GM12878 (cell line): ENCODE data around the gene PRKN. TPM values are rescaled to one million over a fixed set of nuclear protein-coding genes. Genes with fewer than 3 reads are reported as not detected.

Experiments
- ATAC-seq: fragments of 200-7000 bp; cut with Tn5 transposase; 3 replicates; pipeline ENCODE4 v1.9.1; 2020; ENCODE audit warnings: mild to moderate bottlenecking, moderate library complexity
- BruUV-seq: library from RNA; stranded (reverse); fragments of 400-500 nt; replicated peaks from 2 replicates; lab custom pipeline; 2021; lab: Mats Ljungman, UMichigan
- CTCF ChIA-PET: fragments of 300-600 bp; sonication (Branson Sonifier 250); formaldehyde crosslinking; extraction: SDS; loops from one replicate; lab custom pipeline; 2021; ENCODE audit warnings: inconsistent platforms; lab: Yijun Ruan, JAX
- POLR2A ChIA-PET: fragments of 350-600 bp; formaldehyde crosslinking; extraction: SDS; loops from one replicate; lab custom pipeline; 2021; ENCODE audit warnings: inconsistent platforms; lab: Charles Lee
- RAD21 ChIA-PET: fragments of 300-600 bp; sonication (Branson Sonifier 250); formaldehyde crosslinking; loops from one replicate; lab custom pipeline; 2023; ENCODE audit warnings: antibody characterized with exemption; ENCODE audit not compliant: unreplicated experiment; lab: Charles Lee
- SMC1A ChIA-PET: fragments of 300-600 bp; sonication (Branson Sonifier 250); formaldehyde crosslinking; loops from one replicate; lab custom pipeline; 2023; ENCODE audit not compliant: unreplicated experiment, uncharacterized antibody; lab: Charles Lee
- DNase-seq: peaks from one replicate; pipeline ENCODE4 v3.0.0-alpha.2; 2011; ENCODE audit warnings: low read depth, low spot score
- FAIRE-seq: peaks from 3 replicates; lab custom pipeline; 2011; peaks lifted over from hg19 to GRCh38; lab: Jason Lieb, UNC
- H2AFZ ChIP-seq: 2 replicates; pipeline ENCODE4 v1.6.0; 2011; ENCODE audit warnings: low read depth, low read length, control low read depth; ENCODE audit not compliant: control insufficient read depth
- H3K27ac ChIP-seq: 2 replicates; pipeline ENCODE4 v1.5.1; 2011; ENCODE audit warnings: control low read depth; ENCODE audit not compliant: control insufficient read depth, insufficient read depth
- H3K27me3 ChIP-seq, 2 experiments: replicated peaks in 1 of 2; 2 replicates each; pipeline versions ENCODE4 v1.6.0 to v1.6.1; 2011; ENCODE audit warnings: low read length in 1 of 2; ENCODE audit not compliant: control insufficient read depth in 2 of 2, insufficient read depth in 2 of 2
- H3K36me3 ChIP-seq, 2 experiments: 2 replicates each; pipeline ENCODE4 v1.5.1; 2011; ENCODE audit warnings: low read length in 1 of 2; ENCODE audit not compliant: control insufficient read depth in 2 of 2, insufficient read depth in 2 of 2
- H3K4me1 ChIP-seq: 2 replicates; pipeline ENCODE4 v1.6.1; 2011; ENCODE audit warnings: mild to moderate bottlenecking, low read length, moderate library complexity, mixed read lengths; ENCODE audit not compliant: control insufficient read depth, insufficient read depth
- H3K4me2 ChIP-seq: 2 replicates; pipeline ENCODE4 v1.6.0; 2011; ENCODE audit warnings: control low read depth; ENCODE audit not compliant: control insufficient read depth, insufficient read depth
- H3K4me3 ChIP-seq: fragments of 200-600 bp; sonication (generic); 2 replicates; pipeline ENCODE4 v1.5.1; 2016
- H3K79me2 ChIP-seq: 2 replicates; pipeline ENCODE4 v1.6.0; 2011; ENCODE audit warnings: low read length; ENCODE audit not compliant: control insufficient read depth, insufficient read depth
- H3K9ac ChIP-seq: 2 replicates; pipeline ENCODE4 v1.8.0; 2011; ENCODE audit warnings: low read length, control low read depth, mixed read lengths; ENCODE audit not compliant: control insufficient read depth, insufficient read depth
- H3K9me3 ChIP-seq: replicated peaks from 3 replicates; pipeline ENCODE4 v1.5.1; 2011; ENCODE audit warnings: mild to moderate bottlenecking, low read length; ENCODE audit not compliant: control insufficient read depth, insufficient read depth
- H4K20me1 ChIP-seq: 2 replicates; pipeline ENCODE4 v1.6.0; 2011; ENCODE audit not compliant: control insufficient read depth, insufficient read depth
- CBFB ChIP-seq: IDR thresholded peaks from 2 replicates; pipeline ENCODE4 v1.6.1; 2016; ENCODE audit warnings: antibody characterized with exemption, low read depth
- CBX5 ChIP-seq: sonication (generic); IDR thresholded peaks from 2 replicates; pipeline ENCODE4 v1.6.1; 2016; ENCODE audit warnings: low read depth, moderate library complexity, mild to moderate bottlenecking, inconsistent platforms
- MYB ChIP-seq: fragments of 150-350 bp; IDR thresholded peaks from 2 replicates; pipeline ENCODE4 v1.6.1; 2014; ENCODE audit warnings: mild to moderate bottlenecking, low read depth, low read length, borderline replicate concordance
- POU2F2 ChIP-seq: IDR thresholded peaks from 3 replicates; pipeline ENCODE4 v1.6.1; 2011; ENCODE audit warnings: low read depth, mild to moderate bottlenecking, low read length, borderline replicate concordance
- RAD21 ChIP-seq: IDR thresholded peaks from 2 replicates; pipeline ENCODE4 v1.6.1; 2011; ENCODE audit warnings: mild to moderate bottlenecking, low read depth, low read length, moderate library complexity; ENCODE audit not compliant: insufficient read depth
- RAD51 ChIP-seq: fragments of 450-650 bp; IDR thresholded peaks from 2 replicates; pipeline ENCODE4 v1.6.1; 2016; ENCODE audit warnings: moderate library complexity, mild to moderate bottlenecking, inconsistent platforms
- RELA ChIP-seq: fragments of 450-650 bp; IDR thresholded peaks from 2 replicates; pipeline ENCODE4 v1.8.0; 2014; ENCODE audit warnings: borderline replicate concordance; ENCODE audit not compliant: partially characterized antibody
- REST ChIP-seq: IDR thresholded peaks from 2 replicates; pipeline ENCODE4 v1.6.1; 2012; ENCODE audit warnings: mild to moderate bottlenecking, low read depth, low read length
- ZNF217 ChIP-seq: fragments of 450-650 bp; IDR thresholded peaks from 2 replicates; pipeline ENCODE4 v1.6.1; 2017; ENCODE audit warnings: antibody characterized with exemption, mild to moderate bottlenecking
- WGBS: methylation state at CpG from one replicate; pipeline ENCODE4 v1.1.6; 2016; ENCODE audit warnings: low lambda C conversion rate; ENCODE audit not compliant: insufficient replicate concordance, insufficient coverage; ENCODE audit errors: missing lambda C conversion rate; 5-methylcytosine and 5-hydroxymethylcytosine counted together
- in situ Hi-C: fragments of 300-500 bp; cut with MboI; formaldehyde crosslinking; loops from 9 replicates; pipeline ENCODE4 v1.14.3; 2018; ENCODE audit warnings: mixed read lengths
- intact Hi-C: fragments of 100-400 bp; cut with micrococcal nuclease; formaldehyde crosslinking; loops from one replicate; pipeline ENCODE4 v1.14.2; 2022; ENCODE audit not compliant: unreplicated experiment
- polyA plus RNA-seq, 11 experiments: library from polyadenylated mRNA; depleted of rRNA in 4 of 11; unstranded in 6 of 11; stranded (reverse) in 5 of 11; fragments of >200 nt; fragmentation: Nextera tagmentation in 4 of 11; fragmentation: Illumina TruSeq in 1 of 11; extraction: Ambion mirVana in 4 of 11; extraction: Trizol in 1 of 11; gene quantifications; 1 replicate in 1 of 11; 2 replicates in 10 of 11; pipeline versions ENCODE4 v1.2.1 to v1.2.3, GENCODE V29; 2011 to 2016; ENCODE audit warnings: inconsistent platforms in 2 of 11, missing spikeins in 2 of 11, low read depth in 1 of 11
- total RNA-seq, 4 experiments: library from RNA; depleted of rRNA in 3 of 4; stranded (reverse); fragments of >200 nt in 3 of 4; fragmentation: Illumina TruSeq in 1 of 4; extraction: Trizol in 1 of 4; gene quantifications; 2 replicates each; pipeline versions ENCODE4 v1.2.1 to v1.2.3, GENCODE V29; 2013 to 2021
- TF ChIP-seq, protein P1 (sequence below): IDR thresholded peaks from 2 replicates; pipeline ENCODE4 v1.6.1; 2012; ENCODE audit warnings: low read depth, low read length, improper control_type of control experiment
- TF ChIP-seq, protein P2 (sequence below), 3 experiments: IDR thresholded peaks in 2 of 3; conservative IDR thresholded peaks in 1 of 3; 2 replicates each; pipeline ENCODE4 v1.5.1; 2011; ENCODE audit warnings: low read depth in 3 of 3, low read length in 3 of 3, mild to moderate bottlenecking in 3 of 3, control low read depth in 2 of 3, moderate library complexity in 2 of 3, inconsistent platforms in 1 of 3, mixed read lengths in 1 of 3; ENCODE audit not compliant: control insufficient read depth in 2 of 3, insufficient read depth in 1 of 3; ENCODE audit errors: extremely low read depth in 1 of 3
- TF ChIP-seq, protein P3 (sequence below): fragments of 450-650 bp; IDR thresholded peaks from 2 replicates; pipeline ENCODE4 v1.6.1; 2018; ENCODE audit warnings: borderline replicate concordance, mild to moderate bottlenecking; ENCODE audit not compliant: partially characterized antibody

The PRKN gene
- total and polyA plus RNA-seq, 10 of the 15 experiments (the other 5 are each of a cell fraction or from before 2014, with no cell fraction given) = 0.06 to 0.09 TPM; not detected in 8

DNA sequence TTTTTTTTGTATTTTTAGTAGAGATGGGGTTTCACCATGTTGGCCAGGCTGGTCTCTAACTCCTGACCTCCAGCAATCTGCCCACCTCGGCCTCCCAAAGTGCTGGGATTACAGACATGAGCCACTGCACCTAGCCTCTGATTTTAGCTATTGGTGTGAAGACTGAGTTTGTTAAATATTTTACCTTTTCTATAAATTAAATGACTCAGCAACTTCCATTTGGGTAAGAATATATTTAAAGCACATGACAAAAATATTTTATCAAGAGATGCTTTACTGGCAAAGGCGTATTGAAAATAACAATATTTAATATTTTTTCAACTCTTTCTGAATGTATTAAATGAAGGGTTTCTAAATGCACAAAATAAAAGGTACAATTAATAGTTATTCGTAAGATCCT, 1295.0 kb downstream of the PRKN start (continued):
- TF ChIP-seq REST = no peak
- no peak for TF ChIP-seq MYB
- TF ChIP-seq, protein P1, sequence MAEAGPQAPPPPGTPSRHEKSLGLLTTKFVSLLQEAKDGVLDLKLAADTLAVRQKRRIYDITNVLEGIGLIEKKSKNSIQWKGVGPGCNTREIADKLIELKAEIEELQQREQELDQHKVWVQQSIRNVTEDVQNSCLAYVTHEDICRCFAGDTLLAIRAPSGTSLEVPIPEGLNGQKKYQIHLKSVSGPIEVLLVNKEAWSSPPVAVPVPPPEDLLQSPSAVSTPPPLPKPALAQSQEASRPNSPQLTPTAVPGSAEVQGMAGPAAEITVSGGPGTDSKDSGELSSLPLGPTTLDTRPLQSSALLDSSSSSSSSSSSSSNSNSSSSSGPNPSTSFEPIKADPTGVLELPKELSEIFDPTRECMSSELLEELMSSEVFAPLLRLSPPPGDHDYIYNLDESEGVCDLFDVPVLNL = no peak
- no peak for TF ChIP-seq RELA
- TF ChIP-seq ZNF217 = no peak

- CTCF ChIA-PET = interaction anchor here (4.0 kb wide), 1 partner anchor 11 kb away, joined by 15 read pairs; no protein-coding TSS in a partner anchor
Measured at GRCh38 chr6:161429921-161430490, 1297.6 kb downstream of the PRKN start.

More at GRCh38 chr6:161429921-161430490, 1297.6 kb downstream of the PRKN start:
- SMC1A ChIA-PET = no interaction called here
- in situ Hi-C loops = loop anchor here (10.0 kb wide), 1 partner anchor 265 kb away; no protein-coding TSS in a partner anchor
- DNase-seq = no peak
- H3K27me3 ChIP-seq = no peaks in the 10 kb centered on the region
- H3K4me2 ChIP-seq = no peak overlapping the region
- no peaks in the 10 kb centered on the region for H4K20me1 ChIP-seq
- TF ChIP-seq, protein P2, sequence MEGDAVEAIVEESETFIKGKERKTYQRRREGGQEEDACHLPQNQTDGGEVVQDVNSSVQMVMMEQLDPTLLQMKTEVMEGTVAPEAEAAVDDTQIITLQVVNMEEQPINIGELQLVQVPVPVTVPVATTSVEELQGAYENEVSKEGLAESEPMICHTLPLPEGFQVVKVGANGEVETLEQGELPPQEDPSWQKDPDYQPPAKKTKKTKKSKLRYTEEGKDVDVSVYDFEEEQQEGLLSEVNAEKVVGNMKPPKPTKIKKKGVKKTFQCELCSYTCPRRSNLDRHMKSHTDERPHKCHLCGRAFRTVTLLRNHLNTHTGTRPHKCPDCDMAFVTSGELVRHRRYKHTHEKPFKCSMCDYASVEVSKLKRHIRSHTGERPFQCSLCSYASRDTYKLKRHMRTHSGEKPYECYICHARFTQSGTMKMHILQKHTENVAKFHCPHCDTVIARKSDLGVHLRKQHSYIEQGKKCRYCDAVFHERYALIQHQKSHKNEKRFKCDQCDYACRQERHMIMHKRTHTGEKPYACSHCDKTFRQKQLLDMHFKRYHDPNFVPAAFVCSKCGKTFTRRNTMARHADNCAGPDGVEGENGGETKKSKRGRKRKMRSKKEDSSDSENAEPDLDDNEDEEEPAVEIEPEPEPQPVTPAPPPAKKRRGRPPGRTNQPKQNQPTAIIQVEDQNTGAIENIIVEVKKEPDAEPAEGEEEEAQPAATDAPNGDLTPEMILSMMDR (IDR thresholded peaks at IDR 0.05 in 2 of 3, conservative IDR thresholded peaks at IDR 0.05 in 1 of 3; ENCODE audit: control insufficient read depth in 2 of 3, extremely low read depth in 1 of 3, insufficient read depth in 1 of 3, low read depth in 3 of 3, low read length in 3 of 3) = peak in 2 of 3 experiments; percentile 7 to 10; a peak in 1 of 6 replicates
- TF ChIP-seq, protein P3, sequence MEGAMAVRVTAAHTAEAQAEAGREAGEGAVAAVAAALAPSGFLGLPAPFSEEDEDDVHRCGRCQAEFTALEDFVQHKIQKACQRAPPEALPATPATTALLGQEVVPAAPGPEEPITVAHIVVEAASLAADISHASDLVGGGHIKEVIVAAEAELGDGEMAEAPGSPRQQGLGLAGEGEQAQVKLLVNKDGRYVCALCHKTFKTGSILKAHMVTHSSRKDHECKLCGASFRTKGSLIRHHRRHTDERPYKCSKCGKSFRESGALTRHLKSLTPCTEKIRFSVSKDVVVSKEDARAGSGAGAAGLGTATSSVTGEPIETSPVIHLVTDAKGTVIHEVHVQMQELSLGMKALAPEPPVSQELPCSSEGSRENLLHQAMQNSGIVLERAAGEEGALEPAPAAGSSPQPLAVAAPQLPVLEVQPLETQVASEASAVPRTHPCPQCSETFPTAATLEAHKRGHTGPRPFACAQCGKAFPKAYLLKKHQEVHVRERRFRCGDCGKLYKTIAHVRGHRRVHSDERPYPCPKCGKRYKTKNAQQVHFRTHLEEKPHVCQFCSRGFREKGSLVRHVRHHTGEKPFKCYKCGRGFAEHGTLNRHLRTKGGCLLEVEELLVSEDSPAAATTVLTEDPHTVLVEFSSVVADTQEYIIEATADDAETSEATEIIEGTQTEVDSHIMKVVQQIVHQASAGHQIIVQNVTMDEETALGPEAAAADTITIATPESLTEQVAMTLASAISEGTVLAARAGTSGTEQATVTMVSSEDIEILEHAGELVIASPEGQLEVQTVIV = no peak
- TF ChIP-seq RAD21 = peak; percentile 29; the same call in 1 of the 2 replicates
- no peak for TF ChIP-seq POU2F2
- no peak for TF ChIP-seq RAD51
- TF ChIP-seq CBX5 = no peak
- TF ChIP-seq CBFB = no peak
- TF ChIP-seq, all 136 proteins: peak for 2
- ATAC-seq = no peak
- FAIRE-seq = no peak
- BruUV-seq = no TSS peak
- no peak overlapping the region for H3K27ac ChIP-seq
- no peaks in the 10 kb centered on the region for H3K36me3 ChIP-seq
- WGBS = 46% methylated on average over 3 of the region's 3 CpGs
- H3K4me3 ChIP-seq = no peak overlapping the region
- ChIA-PET RAD21 (no interaction called here), POLR2A (interaction anchor here (0.6 kb wide), 1 partner anchor 478 kb away, joined by 7 read pairs; no protein-coding TSS in a partner anchor)
- H2AFZ ChIP-seq = no peak overlapping the region
- no peaks in the 10 kb centered on the region for H3K9me3 ChIP-seq
- no peak overlapping the region for H3K9ac ChIP-seq
- H3K4me1 ChIP-seq = no peaks in the 10 kb centered on the region
- H3K79me2 ChIP-seq = no peaks in the 10 kb centered on the region
- intact Hi-C loops = loop anchor here (5.0 kb wide), 1 partner anchor 267 kb away; no protein-coding TSS in a partner anchor
